A204.1 (cell line): ENCODE results near the gene C12orf42.

Source experiments
- FAIRE-seq: peaks from 2 replicates; lab custom pipeline; 2012; peaks lifted over from hg19 to GRCh38; lab: Jason Lieb, UNC

The C12orf42 gene

GRCh38 chr12:103257763-103258162 lies 238.0 kb downstream of the C12orf42 start:
- FAIRE-seq = no peak
